ENCODE data around the gene WDR77. TPM values are rescaled to one million over a fixed set of nuclear protein-coding genes. Genes with fewer than 3 reads are reported as not detected.
A peak's percentile ranks its signal among the peaks of the same experiment; 100 is the strongest.

WDR77 gene
- total and polyA plus RNA-seq, 2 of the 13 experiments (the other 11 are each of a cell fraction or from before 2014, with no cell fraction given): 90.6 to 108 TPM

GRCh38 chr1:111481387-111482221 is 32.5 kb upstream of the WDR77 start:
- no peak overlapping the region for H3K4me3 ChIP-seq (replicated peaks in 1 of 3; ENCODE audit: insufficient read depth in 1 of 3, low read depth in 2 of 3, low read length in 3 of 3)
- intact Hi-C loops (cut with micrococcal nuclease; ENCODE audit: unreplicated experiment): loop anchor here (1.0 kb wide), 3 partner anchors 175 to 288 kb away; no protein-coding TSS in a partner anchor
- peaks cover 0 to 13% of the 10 kb centered on the region in 2 experiments; a peak in 2 of 5 replicates for H3K27me3 ChIP-seq (ENCODE audit: control insufficient read depth in 1 of 2, insufficient read depth in 2 of 2, low read length in 2 of 2)
- no peaks in the 10 kb centered on the region for H4K20me1 ChIP-seq (ENCODE audit: insufficient read depth, low read length)
- no peak overlapping the region for H2AFZ ChIP-seq (ENCODE audit: low read length)
- ChIA-PET CTCF (ENCODE audit: low intra/inter-chr PET ratio, low total read pairs) (interaction anchor here (1.2 to 2.4 kb wide), 4 partner anchors 175 to 288 kb away, joined by 3 to 26 read pairs (median 11); no protein-coding TSS in a partner anchor), POLR2A (interaction anchor here (0.8 to 1.0 kb wide), 2 partner anchors 22 to 27 kb away, joined by 4 read pairs; partner anchors contain the start of genes ADORA3 and TMIGD3)
- FAIRE-seq (peak; percentile 81), DNase-seq (ENCODE audit: low spot score) (peak; percentile 58), ATAC-seq (peak; percentile 99)
- no peak overlapping the region for H3K27ac ChIP-seq (ENCODE audit: extremely low read length, insufficient read depth, low read length)
- no peaks in the 10 kb centered on the region for H3K79me2 ChIP-seq (ENCODE audit: insufficient read depth, low read length)
- no peaks in the 10 kb centered on the region for H3K36me3 ChIP-seq (replicated peaks in 1 of 2; ENCODE audit: control insufficient read depth in 1 of 2, insufficient read depth in 2 of 2, low read length in 2 of 2)
- 39% methylated on average over 8 of the region's 8 CpGs for WGBS (ENCODE audit: low lambda C conversion rate)
- in situ Hi-C loops (cut with HindIII; ENCODE audit: extremely low pct_ligation_motif_present, low pct_unique_long_range_greater_than_20kb): loop anchor here (5.0 kb wide), 1 partner anchor 286 kb away; no protein-coding TSS in a partner anchor
- no TSS peak for BruUV-seq (replicated peaks)
- no peaks in the 10 kb centered on the region for H3K9me3 ChIP-seq (ENCODE audit: low read length)
- H3K9ac ChIP-seq (ENCODE audit: insufficient read depth, low read depth, low read length): no peak overlapping the region
- H3K4me1 ChIP-seq (ENCODE audit: insufficient read depth, low read length): peaks cover 5% of the 10 kb centered on the region; the same call in 1 of the 2 replicates
- H3K4me2 ChIP-seq (ENCODE audit: low read depth, low read length): no peak overlapping the region
- peak; percentile 69; the same call in 1 of the 2 replicates for TF ChIP-seq KDM2A (CRISPR knock-in tag; IDR thresholded peaks at IDR 0.05; ENCODE audit: borderline replicate concordance, low read depth)
- TF ChIP-seq NR3C1 (CRISPR knock-in tag; IDR thresholded peaks at IDR 0.05): no peak
- TF ChIP-seq MED8 (CRISPR knock-in tag; IDR thresholded peaks at IDR 0.05; ENCODE audit: insufficient replicate concordance): no peak
- TF ChIP-seq, protein P1, sequence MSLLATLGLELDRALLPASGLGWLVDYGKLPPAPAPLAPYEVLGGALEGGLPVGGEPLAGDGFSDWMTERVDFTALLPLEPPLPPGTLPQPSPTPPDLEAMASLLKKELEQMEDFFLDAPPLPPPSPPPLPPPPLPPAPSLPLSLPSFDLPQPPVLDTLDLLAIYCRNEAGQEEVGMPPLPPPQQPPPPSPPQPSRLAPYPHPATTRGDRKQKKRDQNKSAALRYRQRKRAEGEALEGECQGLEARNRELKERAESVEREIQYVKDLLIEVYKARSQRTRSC (CRISPR knock-in tag; IDR thresholded peaks at IDR 0.05; ENCODE audit: low read depth): no peak
- no peak for TF ChIP-seq TIGD3 (CRISPR knock-in tag; IDR thresholded peaks at IDR 0.05; ENCODE audit: borderline replicate concordance)
- peak; percentile 93 for TF ChIP-seq CTCF (CRISPR knock-in tag; IDR thresholded peaks at IDR 0.05)
- no peak for TF ChIP-seq EEA1 (CRISPR knock-in tag; IDR thresholded peaks at IDR 0.05; ENCODE audit: borderline replicate concordance)
- peak; percentile 84 for TF ChIP-seq SMC3 (IDR thresholded peaks at IDR 0.05; ENCODE audit: low read length)
- TF ChIP-seq XRCC5 (optimal IDR thresholded peaks at IDR 0.05; ENCODE audit: low read length): peak; percentile 54
- TF ChIP-seq ZNF816 (CRISPR knock-in tag; IDR thresholded peaks at IDR 0.05; ENCODE audit: borderline replicate concordance): no peak
- TF ChIP-seq, protein P2, sequence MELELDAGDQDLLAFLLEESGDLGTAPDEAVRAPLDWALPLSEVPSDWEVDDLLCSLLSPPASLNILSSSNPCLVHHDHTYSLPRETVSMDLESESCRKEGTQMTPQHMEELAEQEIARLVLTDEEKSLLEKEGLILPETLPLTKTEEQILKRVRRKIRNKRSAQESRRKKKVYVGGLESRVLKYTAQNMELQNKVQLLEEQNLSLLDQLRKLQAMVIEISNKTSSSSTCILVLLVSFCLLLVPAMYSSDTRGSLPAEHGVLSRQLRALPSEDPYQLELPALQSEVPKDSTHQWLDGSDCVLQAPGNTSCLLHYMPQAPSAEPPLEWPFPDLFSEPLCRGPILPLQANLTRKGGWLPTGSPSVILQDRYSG (CRISPR knock-in tag; IDR thresholded peaks at IDR 0.05): no peak
- peak; percentile 34 for TF ChIP-seq YY1 (IDR thresholded peaks at IDR 0.05; ENCODE audit: insufficient read depth, insufficient replicate concordance, low read depth, low read length)
- peak; percentile 97 for TF ChIP-seq STAG1 (CRISPR knock-in tag; IDR thresholded peaks at IDR 0.05)
- TF ChIP-seq ELF3 (CRISPR knock-in tag; IDR thresholded peaks at IDR 0.05): 0 out of 2 replicates have a peak, but pooled peaks have one; percentile 26
- TF ChIP-seq ERF (CRISPR knock-in tag; IDR thresholded peaks at IDR 0.05): 0 out of 2 replicates have a peak, but pooled peaks have one; percentile 36
- 0 out of 2 replicates have a peak, but pooled peaks have one; percentile 37 for TF ChIP-seq KMT2A (CRISPR knock-in tag; IDR thresholded peaks at IDR 0.05)
- TF ChIP-seq NR0B2 (CRISPR knock-in tag; IDR thresholded peaks at IDR 0.05): no peak

All from HepG2 (cell line).